Hepatocyte (in vitro differentiated cells): Measurements from ENCODE around the gene CDK19. TPM values are rescaled to one million over a fixed set of nuclear protein-coding genes. Genes with fewer than 3 reads are reported as not detected.

ENCODE experiments used
- DNase-seq: peaks from one replicate; pipeline ENCODE4 v3.0.0-alpha.2; 2016; ENCODE audit warnings: low spot score
- H2AFZ ChIP-seq: fragments of 200-600 bp; sonication (generic); 2 replicates; pipeline ENCODE4 v1.6.0; 2016; ENCODE audit warnings: antibody characterized with exemption, mild to moderate bottlenecking
- H3K27ac ChIP-seq: fragments of 200-600 bp; sonication (generic); 2 replicates; pipeline ENCODE4 v1.5.1; 2016; ENCODE audit warnings: mild to moderate bottlenecking
- H3K27me3 ChIP-seq: fragments of 200-600 bp; sonication (generic); 2 replicates; pipeline ENCODE4 v1.6.1; 2016
- H3K36me3 ChIP-seq: fragments of 200-600 bp; sonication (generic); replicated peaks from 2 replicates; pipeline ENCODE4 v1.5.1; 2016; ENCODE audit warnings: low read depth; ENCODE audit not compliant: insufficient read depth
- H3K4me1 ChIP-seq: fragments of 200-600 bp; sonication (generic); 2 replicates; pipeline ENCODE4 v1.5.1; 2016; ENCODE audit warnings: mild to moderate bottlenecking, moderate library complexity; ENCODE audit not compliant: insufficient read depth
- H3K4me2 ChIP-seq: fragments of 200-600 bp; sonication (generic); 2 replicates; pipeline ENCODE4 v1.6.0; 2016
- H3K4me3 ChIP-seq: fragments of 200-600 bp; sonication (generic); 2 replicates; pipeline ENCODE4 v1.5.1; 2016; ENCODE audit warnings: mild to moderate bottlenecking
- H3K79me2 ChIP-seq: fragments of 200-600 bp; sonication (generic); 2 replicates; pipeline ENCODE4 v1.6.0; 2017; ENCODE audit warnings: mild to moderate bottlenecking
- H3K9me2 ChIP-seq: fragments of 200-600 bp; sonication (generic); replicated peaks from 2 replicates; pipeline ENCODE4 v1.6.0; 2017; ENCODE audit warnings: mild to moderate bottlenecking; ENCODE audit not compliant: insufficient read depth
- H3K9me3 ChIP-seq: fragments of 200-600 bp; sonication (generic); 2 replicates; pipeline ENCODE4 v1.5.1; 2016; ENCODE audit warnings: low read depth, mild to moderate bottlenecking
- H4K20me1 ChIP-seq: fragments of 200-600 bp; sonication (generic); 2 replicates; pipeline ENCODE4 v1.6.0; 2016; ENCODE audit warnings: mild to moderate bottlenecking; ENCODE audit not compliant: insufficient read depth, poor library complexity, severe bottlenecking
- CTCF ChIP-seq: fragments of 200-600 bp; sonication (generic); IDR thresholded peaks from 2 replicates; pipeline ENCODE4 v1.5.1; 2016; ENCODE audit warnings: antibody characterized with exemption, mild to moderate bottlenecking; ENCODE audit not compliant: poor library complexity
- EZH2 ChIP-seq: fragments of 200-600 bp; sonication (generic); IDR thresholded peaks from 2 replicates; pipeline ENCODE4 v1.6.1; 2016; ENCODE audit warnings: antibody characterized with exemption, mild to moderate bottlenecking, borderline replicate concordance
- EZH2phosphoT487 ChIP-seq: fragments of 200-600 bp; sonication (generic); IDR thresholded peaks from one replicate; pipeline ENCODE4 v1.6.1; 2018; ENCODE audit warnings: antibody characterized with exemption, mild to moderate bottlenecking, low read depth, moderate library complexity; ENCODE audit not compliant: unreplicated experiment, severe bottlenecking
- WGBS: methylation state at CpG from one replicate; pipeline ENCODE4 v1.1.6; 2016; ENCODE audit warnings: low lambda C conversion rate; ENCODE audit errors: missing lambda C conversion rate; 5-methylcytosine and 5-hydroxymethylcytosine counted together
- polyA plus RNA-seq: library from polyadenylated mRNA; unstranded; fragments of >200 nt; fragmentation: Nextera tagmentation; extraction: Ambion mirVana; gene quantifications from 2 replicates; pipeline ENCODE4 v1.2.1, GENCODE V29; 2016
- total RNA-seq: library from RNA; depleted of rRNA; stranded (reverse); fragments of >200 nt; gene quantifications from 2 replicates; pipeline ENCODE4 v1.2.3, GENCODE V29; 2014

Gene CDK19
- total and polyA plus RNA-seq, 2 experiments from 2014 or later = 7.3 to 18.6 TPM

- no peaks in the 10 kb centered on the region for H3K9me2 ChIP-seq
- H3K27me3 ChIP-seq = no peaks in the 10 kb centered on the region
- no peak overlapping the region for H3K4me3 ChIP-seq
- H3K4me2 ChIP-seq = no peak overlapping the region
- no peak for TF ChIP-seq EZH2
- no peak for TF ChIP-seq EZH2phosphoT487
- TF ChIP-seq CTCF = no peak
- DNase-seq = no peak
- H2AFZ ChIP-seq = no peak overlapping the region
- no peaks in the 10 kb centered on the region for H4K20me1 ChIP-seq
- no peaks in the 10 kb centered on the region for H3K36me3 ChIP-seq
- H3K4me1 ChIP-seq = no peaks in the 10 kb centered on the region
- no peaks in the 10 kb centered on the region for H3K9me3 ChIP-seq
- H3K27ac ChIP-seq = no peak overlapping the region
- peaks cover 11% of the 10 kb centered on the region for H3K79me2 ChIP-seq
Observed at GRCh38 chr6:110676396-110676795, 138.9 kb downstream of the CDK19 start.

- Histone ChIP-seq H3K9me3 (no peaks in the 10 kb centered on the region), H2AFZ (no peak overlapping the region), H3K9me2 (no peaks in the 10 kb centered on the region), H3K4me3 (no peak overlapping the region), H3K27ac (no peak overlapping the region), H4K20me1 (no peaks in the 10 kb centered on the region), H3K4me2 (no peak overlapping the region), H3K79me2 (peaks cover 6% of the 10 kb centered on the region), H3K4me1 (no peaks in the 10 kb centered on the region), H3K36me3 (no peaks in the 10 kb centered on the region), H3K27me3 (no peaks in the 10 kb centered on the region)
- 81% methylated on average over 1 of the region's 1 CpG for WGBS
- no peak for DNase-seq
- TF ChIP-seq EZH2 = no peak
- TF ChIP-seq EZH2phosphoT487 = no peak
- TF ChIP-seq CTCF = no peak
Observed at GRCh38 chr6:110674096-110674495, 141.2 kb downstream of the CDK19 start.

DNA sequence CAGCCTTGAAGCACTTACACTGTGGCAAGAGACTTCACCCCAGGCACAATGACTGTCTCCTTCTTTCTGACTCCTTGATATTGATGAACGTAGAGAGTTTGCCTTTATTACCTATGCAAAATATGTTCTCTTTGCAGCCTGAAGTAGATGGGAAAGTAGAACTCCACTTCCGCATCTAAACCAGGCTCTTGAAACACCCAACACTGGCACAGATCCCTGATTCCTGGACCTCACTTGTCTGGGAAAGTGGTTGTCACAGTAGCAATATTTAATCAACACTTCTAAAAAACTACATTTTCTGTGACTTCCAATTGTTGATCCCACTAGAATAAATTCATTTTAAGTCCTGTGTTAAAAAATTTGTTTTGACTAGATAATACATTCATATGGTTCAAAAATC lies 143.1 kb downstream of the CDK19 start:
- Histone ChIP-seq H3K36me3 (no peaks in the 10 kb centered on the region), H3K4me2 (no peak overlapping the region), H3K79me2 (peaks cover 2% of the 10 kb centered on the region), H4K20me1 (no peaks in the 10 kb centered on the region), H3K27ac (no peak overlapping the region), H3K9me3 (no peaks in the 10 kb centered on the region), H3K4me3 (no peak overlapping the region), H3K4me1 (no peaks in the 10 kb centered on the region), H2AFZ (no peak overlapping the region), H3K9me2 (no peaks in the 10 kb centered on the region), H3K27me3 (no peaks in the 10 kb centered on the region)
- no peak for TF ChIP-seq EZH2phosphoT487
- no peak for TF ChIP-seq EZH2
- TF ChIP-seq CTCF = no peak
- no peak for DNase-seq
- 100% methylated on average over 2 of the region's 2 CpGs for WGBS

- no peaks in the 10 kb centered on the region for H3K9me3 ChIP-seq
- DNase-seq = no peak
- no peak for TF ChIP-seq CTCF
- TF ChIP-seq EZH2phosphoT487 = no peak
- TF ChIP-seq EZH2 = no peak
- no peaks in the 10 kb centered on the region for H3K36me3 ChIP-seq
- no peaks in the 10 kb centered on the region for H4K20me1 ChIP-seq
- H3K27me3 ChIP-seq = no peaks in the 10 kb centered on the region
- H2AFZ ChIP-seq = no peak overlapping the region
- H3K9me2 ChIP-seq = no peaks in the 10 kb centered on the region
- no peak overlapping the region for H3K27ac ChIP-seq
- no peak overlapping the region for H3K4me3 ChIP-seq
- H3K4me1 ChIP-seq = no peaks in the 10 kb centered on the region
- peaks cover 2% of the 10 kb centered on the region for H3K79me2 ChIP-seq
- H3K4me2 ChIP-seq = no peak overlapping the region
Observed at GRCh38 chr6:110671447-110671846, 143.8 kb downstream of the CDK19 start.
